K562 (cell line): ENCODE measurements around the gene HNF1B. TPM values are rescaled to one million over a fixed set of nuclear protein-coding genes. Genes with fewer than 3 reads are reported as not detected.

ENCODE experiments used
- CBX5 ChIP-seq: IDR thresholded peaks from 2 replicates; pipeline ENCODE4 v1.6.1; 2014; ENCODE audit warnings: low read depth, borderline replicate concordance
- CEBPG ChIP-seq, 3 experiments: fragments of 200-800 bp in 1 of 3; sonication (Bioruptor generic) in 1 of 3; sonication (generic) in 1 of 3; formaldehyde crosslinking in 1 of 3; IDR thresholded peaks in 2 of 3; conservative IDR thresholded peaks in 1 of 3; 2 replicates each; pipeline versions ENCODE4 v1.6.1 to v1.8.0; 2016 to 2022; ENCODE audit warnings: missing compliant biosample characterization in 2 of 3, missing genetic modification characterization in 2 of 3, mild to moderate bottlenecking in 1 of 3, missing genetic modification reagents in 1 of 3
- CGGBP1 ChIP-seq: fragments of 250-450 bp; sonication (Bioruptor Pico); IDR thresholded peaks from 2 replicates; pipeline ENCODE4 v1.9.0; 2021; ENCODE audit warnings: mild to moderate bottlenecking
- MNT ChIP-seq, 2 experiments: fragments of 450-650 bp; conservative IDR thresholded peaks; 2 replicates each; pipeline ENCODE4 v1.6.1; 2017; ENCODE audit warnings: mild to moderate bottlenecking in 2 of 2, moderate library complexity in 2 of 2
- MYC ChIP-seq, 2 experiments: fragments of 250-450 bp in 1 of 2; sonication (Bioruptor Pico) in 1 of 2; IDR thresholded peaks; 2 replicates each; pipeline versions ENCODE4 v1.5.1 to v1.6.1; 2012 to 2021; ENCODE audit warnings: low read depth in 2 of 2, borderline replicate concordance in 1 of 2, improper control_type of control experiment in 1 of 2, low read length in 1 of 2, mild to moderate bottlenecking in 1 of 2, moderate library complexity in 1 of 2
- RERE ChIP-seq: sonication (generic); formaldehyde crosslinking; IDR thresholded peaks from 2 replicates; pipeline ENCODE4 v1.8.0; 2023; ENCODE audit warnings: missing genetic modification reagents, mild to moderate bottlenecking, borderline replicate concordance
- ZBTB40 ChIP-seq, 2 experiments: fragments of 450-650 bp in 1 of 2; sonication (generic) in 1 of 2; formaldehyde crosslinking in 1 of 2; IDR thresholded peaks; 2 replicates each; pipeline versions ENCODE4 v1.7.1 to v1.9.0; 2016 to 2022; ENCODE audit warnings: inconsistent platforms in 1 of 2, mild to moderate bottlenecking in 1 of 2, missing genetic modification reagents in 1 of 2
- polyA plus RNA-seq, 8 experiments: library from polyadenylated mRNA; depleted of rRNA in 4 of 8; stranded (reverse) in 5 of 8; unstranded in 3 of 8; fragments of >200 nt; fragmentation: Nextera tagmentation in 2 of 8; fragmentation: Illumina TruSeq in 1 of 8; extraction: Ambion mirVana in 2 of 8; extraction: Trizol in 1 of 8; gene quantifications; 2 replicates each; pipeline versions ENCODE4 v1.2.1 to v1.2.3, GENCODE V29; 2011 to 2014; ENCODE audit warnings: inconsistent platforms in 1 of 8, missing spikeins in 1 of 8
- total RNA-seq, 7 experiments: library from RNA; depleted of rRNA in 6 of 7; stranded (reverse); fragments of >200 nt in 6 of 7; fragmentation: Illumina TruSeq in 2 of 7; extraction: Trizol in 2 of 7; gene quantifications; 2 replicates each; pipeline versions ENCODE4 v1.2.1 to v1.2.3, GENCODE V29; 2011 to 2021; ENCODE audit warnings: low replicate concordance in 1 of 7

Gene HNF1B
- total and polyA plus RNA-seq, 9 of the 15 experiments (the other 6 are each of a cell fraction or from before 2014, with no cell fraction given) = not detected

- TF ChIP-seq RERE = no peak
- TF ChIP-seq MNT (conservative IDR thresholded peaks at IDR 0.05) = no peak; a peak in 1 of 4 replicates
- TF ChIP-seq CGGBP1 = no peak
- peak; percentile 62 for TF ChIP-seq ZBTB40 (IDR thresholded peaks at IDR 0.05)
- TF ChIP-seq ZBTB40 (CRISPR knock-in tag; IDR thresholded peaks at IDR 0.05) = no peak
- no peak for TF ChIP-seq CBX5
- TF ChIP-seq MYC (IDR thresholded peaks at IDR 0.05; ENCODE audit: low read depth, low read length) = peak; percentile 30; the same call in 1 of the 2 replicates
- no peak for TF ChIP-seq MYC (CRISPR knock-in tag; IDR thresholded peaks at IDR 0.05; ENCODE audit: borderline replicate concordance, low read depth)
- no peak for TF ChIP-seq CEBPG (CRISPR knock-in tag; IDR thresholded peaks at IDR 0.05)
- TF ChIP-seq CEBPG (tag; conservative IDR thresholded peaks at IDR 0.05 in 1 of 2, IDR thresholded peaks at IDR 0.05 in 1 of 2) = 0 out of 4 replicates have a peak, but pooled peaks of 1 of the 2 experiments have one; percentile 2
Measured at GRCh38 chr17:37643869-37644268, 101.0 kb downstream of the HNF1B start (continued).
